OCI-LY7 (cell line): ENCODE data around the gene NAMPT. TPM values are rescaled to one million over a fixed set of nuclear protein-coding genes. Genes with fewer than 3 reads are reported as not detected.

Experiments
- BruUV-seq: library from RNA; stranded (reverse); fragments of 400-500 nt; replicated peaks from 2 replicates; lab custom pipeline; 2021; lab: Mats Ljungman, UMichigan
- CTCF ChIA-PET: fragments of 300-600 bp; sonication (Branson Sonifier 250); formaldehyde crosslinking; loops from one replicate; lab custom pipeline; 2022; ENCODE audit warnings: antibody characterized with exemption; ENCODE audit not compliant: unreplicated experiment; lab: Charles Lee
- POLR2A ChIA-PET: fragments of 300-600 bp; sonication (Branson Sonifier 250); formaldehyde crosslinking; loops from one replicate; lab custom pipeline; 2022; ENCODE audit warnings: antibody characterized with exemption; lab: Charles Lee
- DNase-seq: peaks from one replicate; pipeline ENCODE4 v3.0.0-alpha.2; 2015; ENCODE audit warnings: low spot score
- H2AFZ ChIP-seq: fragments of 200-600 bp; sonication (generic), shearing (Covaris generic); 2 replicates; pipeline ENCODE4 v1.6.1; 2014; ENCODE audit warnings: mild to moderate bottlenecking, antibody characterized with exemption, low read length, moderate library complexity
- H3K27ac ChIP-seq: fragments of 200-600 bp; sonication (generic); 2 replicates; pipeline ENCODE4 v1.5.1; 2014; ENCODE audit warnings: mixed run types, low read depth, mild to moderate bottlenecking, moderate library complexity, low read length, inconsistent platforms; ENCODE audit not compliant: poor library complexity, severe bottlenecking
- H3K36me3 ChIP-seq: fragments of 200-600 bp; sonication (generic); 2 replicates; pipeline ENCODE4 v1.6.1; 2014; ENCODE audit warnings: mild to moderate bottlenecking, antibody characterized with exemption, low read length, moderate library complexity, mixed read lengths; ENCODE audit not compliant: insufficient read depth
- H3K4me1 ChIP-seq: fragments of 200-600 bp; sonication (generic); 2 replicates; pipeline ENCODE4 v1.5.1; 2014; ENCODE audit warnings: mild to moderate bottlenecking, low read length; ENCODE audit not compliant: insufficient read depth, poor library complexity, severe bottlenecking
- H3K4me2 ChIP-seq: fragments of 200-600 bp; sonication (generic); 2 replicates; pipeline ENCODE4 v1.6.1; 2014; ENCODE audit warnings: mild to moderate bottlenecking, low read length
- H3K4me3 ChIP-seq: fragments of 200-600 bp; sonication (generic); 2 replicates; pipeline ENCODE4 v1.5.1; 2014; ENCODE audit warnings: mild to moderate bottlenecking, low read depth, low read length; ENCODE audit not compliant: poor library complexity, severe bottlenecking
- H3K79me2 ChIP-seq: fragments of 200-600 bp; sonication (generic); 2 replicates; pipeline ENCODE4 v1.6.1; 2016; ENCODE audit warnings: low read depth, mild to moderate bottlenecking, low read length, moderate library complexity, mixed read lengths; ENCODE audit not compliant: insufficient read depth
- H3K9me2 ChIP-seq: fragments of 200-600 bp; sonication (generic); 2 replicates; pipeline ENCODE4 v1.6.1; 2016; ENCODE audit warnings: mild to moderate bottlenecking, low read length, mixed read lengths; ENCODE audit not compliant: insufficient read depth
- H3K9me3 ChIP-seq: fragments of 200-600 bp; sonication (generic); 2 replicates; pipeline ENCODE4 v1.6.1; 2014; ENCODE audit warnings: mild to moderate bottlenecking, mixed run types, low read length, mixed read lengths
- H4K20me1 ChIP-seq: fragments of 200-600 bp; sonication (generic); 2 replicates; pipeline ENCODE4 v1.6.1; 2014; ENCODE audit warnings: mild to moderate bottlenecking, antibody characterized with exemption, low read length, moderate library complexity, mixed read lengths; ENCODE audit not compliant: insufficient read depth
- EZH2phosphoT487 ChIP-seq: fragments of 200-600 bp; sonication (generic); IDR thresholded peaks from 2 replicates; pipeline ENCODE4 v1.6.1; 2018; ENCODE audit warnings: low read depth, borderline replicate concordance, mild to moderate bottlenecking, mixed run types, antibody characterized with exemption, low read length, moderate library complexity, mixed read lengths
- intact Hi-C: fragments of 100-400 bp; cut with micrococcal nuclease; formaldehyde crosslinking; loops from one replicate; pipeline ENCODE4 v1.10.0; 2022; ENCODE audit not compliant: unreplicated experiment
- total RNA-seq, 2 experiments: library from RNA; depleted of rRNA in 1 of 2; stranded (reverse); fragments of >200 nt in 1 of 2; shearing (Covaris generic) in 1 of 2; gene quantifications; 2 replicates each; pipeline ENCODE4 v1.2.3, GENCODE V29; 2014 to 2022
- TF ChIP-seq, protein P1 (sequence below): fragments of 200-600 bp; sonication (generic); conservative IDR thresholded peaks from 2 replicates; pipeline ENCODE4 v1.5.1; 2014; ENCODE audit warnings: mild to moderate bottlenecking, antibody characterized with exemption, low read length, moderate library complexity, mixed read lengths

Gene NAMPT
- total RNA-seq, 2 experiments from 2014 or later = 20.7 to 82.2 TPM

DNA sequence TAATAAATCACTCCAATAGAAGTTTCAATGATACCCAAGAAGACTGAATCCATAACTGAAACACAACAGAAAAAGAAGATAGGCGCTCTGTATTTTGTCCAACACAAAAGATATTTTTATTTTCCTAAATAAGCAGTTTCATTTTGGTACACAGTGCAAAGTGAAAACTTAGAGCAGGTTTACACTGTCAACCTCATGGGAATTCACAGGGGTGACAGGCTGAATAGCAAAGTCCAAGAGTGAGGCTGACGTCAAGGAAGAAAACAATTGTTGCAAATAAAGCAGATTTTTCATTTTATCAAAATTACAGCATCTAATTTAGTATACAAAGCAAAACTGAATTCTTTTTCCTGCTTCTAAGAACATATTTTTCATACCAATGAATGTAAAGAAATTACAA is 28.6 kb downstream of the NAMPT start:
- peaks cover 95% of the 10 kb centered on the region for H3K36me3 ChIP-seq
- POLR2A ChIA-PET = interaction anchor here (0.7 kb wide), 1 partner anchor 333 kb away, joined by 3 read pairs; no protein-coding TSS in a partner anchor
- H3K79me2 ChIP-seq = no peaks in the 10 kb centered on the region
- TF ChIP-seq, protein P1, sequence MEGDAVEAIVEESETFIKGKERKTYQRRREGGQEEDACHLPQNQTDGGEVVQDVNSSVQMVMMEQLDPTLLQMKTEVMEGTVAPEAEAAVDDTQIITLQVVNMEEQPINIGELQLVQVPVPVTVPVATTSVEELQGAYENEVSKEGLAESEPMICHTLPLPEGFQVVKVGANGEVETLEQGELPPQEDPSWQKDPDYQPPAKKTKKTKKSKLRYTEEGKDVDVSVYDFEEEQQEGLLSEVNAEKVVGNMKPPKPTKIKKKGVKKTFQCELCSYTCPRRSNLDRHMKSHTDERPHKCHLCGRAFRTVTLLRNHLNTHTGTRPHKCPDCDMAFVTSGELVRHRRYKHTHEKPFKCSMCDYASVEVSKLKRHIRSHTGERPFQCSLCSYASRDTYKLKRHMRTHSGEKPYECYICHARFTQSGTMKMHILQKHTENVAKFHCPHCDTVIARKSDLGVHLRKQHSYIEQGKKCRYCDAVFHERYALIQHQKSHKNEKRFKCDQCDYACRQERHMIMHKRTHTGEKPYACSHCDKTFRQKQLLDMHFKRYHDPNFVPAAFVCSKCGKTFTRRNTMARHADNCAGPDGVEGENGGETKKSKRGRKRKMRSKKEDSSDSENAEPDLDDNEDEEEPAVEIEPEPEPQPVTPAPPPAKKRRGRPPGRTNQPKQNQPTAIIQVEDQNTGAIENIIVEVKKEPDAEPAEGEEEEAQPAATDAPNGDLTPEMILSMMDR = no peak
- TF ChIP-seq EZH2phosphoT487 = no peak
- H3K4me2 ChIP-seq = no peak overlapping the region
- H3K9me3 ChIP-seq = no peaks in the 10 kb centered on the region
- peaks cover 8% of the 10 kb centered on the region for H3K4me1 ChIP-seq
- DNase-seq = no peak
- no peak overlapping the region for H2AFZ ChIP-seq
- no peak overlapping the region for H3K27ac ChIP-seq
- intact Hi-C loops = no loop called here
- no peaks in the 10 kb centered on the region for H4K20me1 ChIP-seq
- CTCF ChIA-PET = no interaction called here
- no peak overlapping the region for H3K4me3 ChIP-seq
- H3K9me2 ChIP-seq = no peaks in the 10 kb centered on the region
- BruUV-seq = no TSS peak

DNA sequence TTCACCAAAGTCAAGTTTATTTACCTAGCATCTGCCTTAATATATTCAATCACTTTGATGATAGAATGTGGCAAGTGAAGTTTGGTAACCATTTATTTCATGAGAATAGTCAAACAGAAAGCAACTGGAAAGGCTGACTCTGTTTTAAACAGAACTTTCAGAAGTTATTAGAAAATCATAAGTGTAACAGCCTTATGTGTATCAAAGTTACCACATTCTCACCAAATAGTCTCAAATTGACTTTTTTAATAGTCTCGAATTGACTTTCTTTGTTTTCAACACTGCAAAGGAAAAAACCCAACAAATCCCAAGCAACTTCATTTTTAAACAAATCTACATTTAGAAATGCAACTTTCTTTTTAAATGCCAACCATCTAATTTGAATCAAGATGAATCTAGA is 29.5 kb downstream of the NAMPT start:
- ChIA-PET POLR2A (interaction anchor here (1.0 kb wide), 1 partner anchor 18 kb away, joined by 3 read pairs; no protein-coding TSS in a partner anchor), CTCF (no interaction called here)
- Histone ChIP-seq H3K4me1 (peaks cover 2% of the 10 kb centered on the region), H4K20me1 (no peaks in the 10 kb centered on the region), H2AFZ (no peak overlapping the region), H3K27ac (no peak overlapping the region), H3K4me3 (no peak overlapping the region), H3K4me2 (no peak overlapping the region), H3K36me3 (peaks cover 91% of the 10 kb centered on the region), H3K9me3 (no peaks in the 10 kb centered on the region), H3K9me2 (no peaks in the 10 kb centered on the region), H3K79me2 (no peaks in the 10 kb centered on the region)
- TF ChIP-seq, protein P1 = no peak
- TF ChIP-seq EZH2phosphoT487 = no peak
- DNase-seq = no peak
- intact Hi-C loops = no loop called here
- BruUV-seq = no TSS peak

DNA sequence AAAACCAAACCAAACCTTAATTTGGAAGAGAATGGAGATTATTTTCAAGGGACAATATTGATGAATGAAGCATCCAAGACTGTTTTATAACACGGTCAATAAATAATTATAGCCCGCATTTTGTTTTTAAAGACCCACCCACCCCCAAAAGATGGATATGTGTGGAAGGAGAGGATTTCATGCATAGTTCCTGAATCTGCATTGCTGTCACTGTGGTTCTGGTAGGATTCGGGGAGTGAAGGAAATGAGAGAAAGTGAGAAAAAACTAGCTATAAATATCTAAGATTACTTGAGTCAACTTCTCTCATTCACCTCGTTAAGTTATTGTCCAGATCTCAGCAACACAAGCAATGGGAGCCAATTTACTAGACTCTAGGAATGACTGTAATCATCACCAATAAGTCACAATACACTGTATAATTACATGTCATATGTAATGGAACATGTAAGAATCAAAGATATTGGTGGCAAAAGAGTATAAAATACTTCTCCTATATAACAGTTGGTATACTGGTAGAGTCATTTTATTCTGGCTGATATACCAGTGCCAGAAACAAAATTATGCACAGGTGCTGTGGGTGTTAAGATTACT is 30.2 kb downstream of the NAMPT start:
- H4K20me1 ChIP-seq = no peaks in the 10 kb centered on the region
- intact Hi-C loops = no loop called here
- H3K79me2 ChIP-seq = no peaks in the 10 kb centered on the region
- no peak overlapping the region for H3K4me2 ChIP-seq
- BruUV-seq = no TSS peak
- H3K9me2 ChIP-seq = no peaks in the 10 kb centered on the region
- no peak for DNase-seq
- CTCF ChIA-PET = no interaction called here
- H3K4me1 ChIP-seq = no peaks in the 10 kb centered on the region
- H3K27ac ChIP-seq = no peak overlapping the region
- peaks cover 86% of the 10 kb centered on the region for H3K36me3 ChIP-seq
- TF ChIP-seq EZH2phosphoT487 = no peak
- POLR2A ChIA-PET = interaction anchor here (0.6 to 1.0 kb wide), 2 partner anchors 19 to 59 kb away, joined by 3 to 4 read pairs; no protein-coding TSS in a partner anchor
- no peak overlapping the region for H2AFZ ChIP-seq
- no peaks in the 10 kb centered on the region for H3K9me3 ChIP-seq
- H3K4me3 ChIP-seq = no peak overlapping the region
